Epithelial cell of proximal tubule (primary cell): ENCODE results near the gene TXNRD1. TPM values are rescaled to one million over a fixed set of nuclear protein-coding genes. Genes with fewer than 3 reads are reported as not detected.
"Not testable (repeated sequence)": the region's sequence is repeated elsewhere in the genome, so short reads cannot be mapped to it uniquely, and the experiment has no call there.

Experiments
- DNase-seq: peaks from one replicate; pipeline ENCODE4 v3.0.0-alpha.2; 2011; ENCODE audit warnings: low read depth
- H3K4me3 ChIP-seq: 2 replicates; pipeline ENCODE4 v1.5.1; 2011; ENCODE audit warnings: low read depth, mild to moderate bottlenecking, low read length
- CTCF ChIP-seq: conservative IDR thresholded peaks from 2 replicates; pipeline ENCODE4 v1.5.1; 2012; ENCODE audit warnings: low read depth, mild to moderate bottlenecking, low read length
- total RNA-seq: library from RNA; depleted of rRNA; stranded (reverse); fragments of >200 nt; gene quantifications from 2 replicates; pipeline ENCODE4 v1.2.3, GENCODE V29; 2015

Gene TXNRD1
- total RNA-seq, 1 donor from 2014 or later = 268 TPM

GRCh38 chr12:104212516-104212915 is 3.1 kb upstream of the TXNRD1 start:
- DNase-seq = no peak
- TF ChIP-seq CTCF = no peak

GRCh38 chr12:104213952-104214351 is 1.6 kb upstream of the TXNRD1 start:
- no peak for TF ChIP-seq CTCF
- no peak for DNase-seq
- H3K4me3 ChIP-seq = no peak overlapping the region

More at GRCh38 chr12:104212516-104212915, 3.1 kb upstream of the TXNRD1 start:
- no peak overlapping the region for H3K4me3 ChIP-seq

- H3K4me3 ChIP-seq = peak overlapping the region; percentile 78
- TF ChIP-seq CTCF = no peak
- DNase-seq = no peak
Observed at GRCh38 chr12:104216521-104216924, 944 bp downstream of the TXNRD1 start.

- not testable (repeated sequence) for DNase-seq, H3K4me3 ChIP-seq
Observed at GRCh38 chr12:104218506-104218905, 2.9 kb downstream of the TXNRD1 start.

GRCh38 chr12:104218935-104219334 is 3.4 kb downstream of the TXNRD1 start:
- DNase-seq = no peak
- TF ChIP-seq CTCF = no peak
- H3K4me3 ChIP-seq = no peak overlapping the region

GRCh38 chr12:104219361-104219892 is 3.8 kb downstream of the TXNRD1 start:
- H3K4me3 ChIP-seq = no peak overlapping the region
- no peak for TF ChIP-seq CTCF
- peak; percentile 92 for DNase-seq

GRCh38 chr12:104219908-104220404 is 4.4 kb downstream of the TXNRD1 start:
- peak; percentile 89 for DNase-seq
- H3K4me3 ChIP-seq = no peak overlapping the region
- TF ChIP-seq CTCF = no peak

- no peak overlapping the region for H3K4me3 ChIP-seq
- no peak for DNase-seq
- no peak for TF ChIP-seq CTCF
Observed at GRCh38 chr12:104220931-104221330, 5.4 kb downstream of the TXNRD1 start.
